PC-9 (cell line): ENCODE results near the gene MCTP1. TPM values are rescaled to one million over a fixed set of nuclear protein-coding genes. Genes with fewer than 3 reads are reported as not detected.

Source experiments
- BruUV-seq: library from RNA; stranded (reverse); fragments of 400-500 nt; replicated peaks from 2 replicates; lab custom pipeline; 2021; lab: Mats Ljungman, UMichigan
- CTCF ChIA-PET: fragments of 300-600 bp; sonication (Branson Sonifier 250); formaldehyde crosslinking; loops from one replicate; lab custom pipeline; 2022; ENCODE audit warnings: antibody characterized with exemption; lab: Charles Lee
- POLR2A ChIA-PET: fragments of 300-600 bp; sonication (Branson Sonifier 250); formaldehyde crosslinking; loops from one replicate; lab custom pipeline; 2022; ENCODE audit warnings: antibody characterized with exemption; ENCODE audit not compliant: unreplicated experiment; lab: Charles Lee
- DNase-seq, 2 experiments: peaks; one replicate each; pipeline versions ENCODE4 v3.0.0 to v3.0.0-alpha.2; 2015 to 2022; ENCODE audit warnings: mixed read lengths in 1 of 2
- H2AFZ ChIP-seq: fragments of 200-600 bp; sonication (generic); 2 replicates; pipeline ENCODE4 v1.8.1; 2017; ENCODE audit warnings: antibody characterized with exemption
- H3F3A ChIP-seq: fragments of 200-600 bp; sonication (generic); 2 replicates; pipeline ENCODE4 v1.8.1; 2017; ENCODE audit warnings: antibody characterized with exemption, mild to moderate bottlenecking, low read depth; ENCODE audit not compliant: insufficient read depth
- H3K27ac ChIP-seq: fragments of 200-600 bp; sonication (generic); 2 replicates; pipeline ENCODE4 v1.6.1; 2016; ENCODE audit warnings: mixed run types
- H3K27me3 ChIP-seq: fragments of 200-600 bp; sonication (generic); 2 replicates; pipeline ENCODE4 v1.6.1; 2016; ENCODE audit warnings: low read depth, mixed run types; ENCODE audit not compliant: insufficient read depth
- H3K36me3 ChIP-seq: fragments of 200-600 bp; sonication (generic); 2 replicates; pipeline ENCODE4 v1.6.1; 2016; ENCODE audit warnings: low read depth, mixed run types
- H3K4me1 ChIP-seq: fragments of 200-600 bp; sonication (generic); replicated peaks from 2 replicates; pipeline ENCODE4 v1.6.1; 2016; ENCODE audit warnings: mixed run types; ENCODE audit not compliant: insufficient read depth
- H3K4me2 ChIP-seq: fragments of 200-600 bp; sonication (generic); 2 replicates; pipeline ENCODE4 v1.6.1; 2017; ENCODE audit warnings: mixed run types
- H3K4me3 ChIP-seq: fragments of 200-600 bp; sonication (generic); 2 replicates; pipeline ENCODE4 v1.6.1; 2016; ENCODE audit warnings: mixed run types
- H3K79me2 ChIP-seq: fragments of 200-600 bp; sonication (generic); 2 replicates; pipeline ENCODE4 v1.6.1; 2017; ENCODE audit warnings: low read depth, mixed run types
- H3K9me2 ChIP-seq: fragments of 200-600 bp; sonication (generic); 2 replicates; pipeline ENCODE4 v1.8.1; 2017; ENCODE audit warnings: mild to moderate bottlenecking; ENCODE audit not compliant: insufficient read depth
- H3K9me3 ChIP-seq: fragments of 200-600 bp; sonication (generic); 2 replicates; pipeline ENCODE4 v1.8.1; 2016; ENCODE audit warnings: low read depth; ENCODE audit not compliant: insufficient read depth
- H4K20me1 ChIP-seq: fragments of 200-600 bp; sonication (generic); 2 replicates; pipeline ENCODE4 v1.8.1; 2017; ENCODE audit not compliant: insufficient read depth
- CTCF ChIP-seq: fragments of 200-600 bp; sonication (generic); conservative IDR thresholded peaks from 2 replicates; pipeline ENCODE4 v1.6.1; 2017; ENCODE audit warnings: mixed run types, antibody characterized with exemption, mild to moderate bottlenecking, moderate library complexity
- EZH2 ChIP-seq: fragments of 200-600 bp; sonication (generic); IDR thresholded peaks from 2 replicates; pipeline ENCODE4 v1.8.0; 2017; ENCODE audit warnings: antibody characterized with exemption, low read depth
- intact Hi-C: fragments of 100-400 bp; cut with micrococcal nuclease; formaldehyde crosslinking; loops from one replicate; pipeline ENCODE4 v1.10.0; 2022; ENCODE audit not compliant: unreplicated experiment
- total RNA-seq: library from RNA; stranded (reverse); gene quantifications from 2 replicates; pipeline ENCODE4 v1.2.3, GENCODE V29; 2021

Gene MCTP1
- total RNA-seq, 1 experiment from 2014 or later, result 3.9 TPM

- H3K9me2 ChIP-seq, result no peaks in the 10 kb centered on the region
- POLR2A ChIA-PET, result no interaction called here
- TF ChIP-seq EZH2, result no peak
- no peak overlapping the region for H3K27ac ChIP-seq
- no TSS peak for BruUV-seq
- H3K4me2 ChIP-seq, result no peak overlapping the region
- H3K4me1 ChIP-seq, result no peaks in the 10 kb centered on the region
- intact Hi-C loops, result no loop called here
- no peak for DNase-seq
- H3K9me3 ChIP-seq, result no peaks in the 10 kb centered on the region
- no peaks in the 10 kb centered on the region for H3K36me3 ChIP-seq
- no peaks in the 10 kb centered on the region for H3K27me3 ChIP-seq
- H3F3A ChIP-seq, result no peaks in the 10 kb centered on the region
- H4K20me1 ChIP-seq, result no peaks in the 10 kb centered on the region
- no peaks in the 10 kb centered on the region for H3K79me2 ChIP-seq
- H2AFZ ChIP-seq, result no peak overlapping the region
- no peak overlapping the region for H3K4me3 ChIP-seq
- CTCF ChIA-PET, result no interaction called here
Observed at GRCh38 chr5:94793113-94793815, 491.6 kb downstream of the MCTP1 start.

GRCh38 chr5:94791829-94792228, 493.1 kb downstream of the MCTP1 start:
- H3K79me2 ChIP-seq, result no peaks in the 10 kb centered on the region
- ChIA-PET POLR2A (no interaction called here), CTCF (no interaction called here)
- H3F3A ChIP-seq, result no peaks in the 10 kb centered on the region
- no peaks in the 10 kb centered on the region for H3K36me3 ChIP-seq
- no peaks in the 10 kb centered on the region for H3K9me3 ChIP-seq
- no peaks in the 10 kb centered on the region for H3K4me1 ChIP-seq
- intact Hi-C loops, result no loop called here
- H3K27me3 ChIP-seq, result no peaks in the 10 kb centered on the region
- H3K27ac ChIP-seq, result no peak overlapping the region
- no TSS peak for BruUV-seq
- no peak for DNase-seq
- no peak overlapping the region for H3K4me3 ChIP-seq
- TF ChIP-seq CTCF, result no peak
- TF ChIP-seq EZH2, result no peak
- H3K4me2 ChIP-seq, result no peak overlapping the region
- no peaks in the 10 kb centered on the region for H3K9me2 ChIP-seq
- no peak overlapping the region for H2AFZ ChIP-seq
- H4K20me1 ChIP-seq, result no peaks in the 10 kb centered on the region

GRCh38 chr5:94788527-94788926, 496.4 kb downstream of the MCTP1 start:
- CTCF ChIA-PET, result no interaction called here
- TF ChIP-seq EZH2 (no peak), CTCF (no peak)
- intact Hi-C loops, result no loop called here

More at GRCh38 chr5:94788527-94788926, 496.4 kb downstream of the MCTP1 start:
- H3K79me2 ChIP-seq, result no peaks in the 10 kb centered on the region
- no peaks in the 10 kb centered on the region for H3K9me2 ChIP-seq
- H3K36me3 ChIP-seq, result no peaks in the 10 kb centered on the region
- no peak overlapping the region for H3K4me3 ChIP-seq
- H3K4me1 ChIP-seq, result no peaks in the 10 kb centered on the region
- no peaks in the 10 kb centered on the region for H4K20me1 ChIP-seq
- no peaks in the 10 kb centered on the region for H3F3A ChIP-seq
- POLR2A ChIA-PET, result no interaction called here
- no peak for DNase-seq
- H2AFZ ChIP-seq, result no peak overlapping the region
- no peak overlapping the region for H3K27ac ChIP-seq
- no peak overlapping the region for H3K4me2 ChIP-seq
- no peaks in the 10 kb centered on the region for H3K9me3 ChIP-seq
- no TSS peak for BruUV-seq
- no peaks in the 10 kb centered on the region for H3K27me3 ChIP-seq
